Retina (tissue), 1 donor: ENCODE data around the gene SNRPA1.

Experiments
- DNase-seq: peaks from one replicate; pipeline ENCODE4 v3.0.0-alpha.2; 2016

SNRPA1 gene

GRCh38 chr15:101233651-101234280 is 61.3 kb downstream of the SNRPA1 start:
- no peak for DNase-seq

- no peak for DNase-seq
Observed at GRCh38 chr15:101232677-101233076, 62.4 kb downstream of the SNRPA1 start.
